ENCODE measurements around the gene ATF6.

- TF ChIP-seq CTCF (IDR thresholded peaks at IDR 0.05; ENCODE audit: low read depth, low read length, poor library complexity, severe bottlenecking) (no peak), EZH2phosphoT487 (IDR thresholded peaks at IDR 0.05; ENCODE audit: borderline replicate concordance, low read length) (no peak)
Measured at GRCh38 chr1:161951646-161952045, 185.5 kb downstream of the ATF6 start.

Measured in DOHH2 (cell line).